Activated CD4-positive, alpha-beta T cell treated with anti-CD3 and anti-CD28 coated beads for 48 hours (primary cell): ENCODE data around the gene ANKRD18B.
"Not testable (repeated sequence)": the region's sequence is repeated elsewhere in the genome, so short reads cannot be mapped to it uniquely, and the experiment has no call there.

Source experiments
- DNase-seq: peaks from one replicate; pipeline ENCODE4 v3.0.0-alpha.2; 2020

The ANKRD18B gene

DNA sequence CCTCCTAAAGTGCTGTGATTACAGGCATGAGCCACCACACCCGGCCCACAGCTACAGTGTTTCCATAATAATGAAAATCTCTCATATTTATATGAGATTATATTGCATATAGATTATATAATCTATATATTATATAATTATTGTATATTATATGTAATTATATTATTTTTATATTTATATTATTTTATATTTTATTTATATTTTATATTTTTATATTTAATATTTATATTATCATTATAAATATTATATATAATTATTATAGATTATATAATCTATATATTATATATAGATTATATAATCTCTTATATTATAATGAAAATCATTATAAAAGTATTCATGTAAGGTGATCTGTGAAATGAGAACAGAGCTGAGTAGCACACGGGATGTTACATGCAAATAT, 11.5 kb downstream of the ANKRD18B start:
- DNase-seq: no peak

DNA sequence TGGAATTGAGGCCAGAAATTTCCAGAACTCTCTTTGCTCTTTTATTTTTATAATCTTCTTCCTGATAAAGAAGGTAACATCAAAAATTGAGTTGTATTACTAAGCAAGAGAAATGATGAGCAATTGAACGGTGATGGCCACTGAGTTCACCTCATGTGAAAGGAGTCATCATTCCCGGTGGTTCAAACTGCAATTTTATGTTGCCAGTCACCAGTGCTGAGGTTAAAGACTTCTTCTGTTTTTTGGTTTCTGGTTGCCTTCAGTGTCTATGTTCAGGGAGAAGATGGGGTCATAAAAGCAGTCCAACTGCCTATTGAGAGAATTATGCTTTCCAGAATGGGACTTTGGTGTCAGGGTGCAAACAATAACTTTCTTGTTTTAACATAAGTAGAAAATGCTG, 19.4 kb downstream of the ANKRD18B start:
- not testable (repeated sequence) for DNase-seq

DNA sequence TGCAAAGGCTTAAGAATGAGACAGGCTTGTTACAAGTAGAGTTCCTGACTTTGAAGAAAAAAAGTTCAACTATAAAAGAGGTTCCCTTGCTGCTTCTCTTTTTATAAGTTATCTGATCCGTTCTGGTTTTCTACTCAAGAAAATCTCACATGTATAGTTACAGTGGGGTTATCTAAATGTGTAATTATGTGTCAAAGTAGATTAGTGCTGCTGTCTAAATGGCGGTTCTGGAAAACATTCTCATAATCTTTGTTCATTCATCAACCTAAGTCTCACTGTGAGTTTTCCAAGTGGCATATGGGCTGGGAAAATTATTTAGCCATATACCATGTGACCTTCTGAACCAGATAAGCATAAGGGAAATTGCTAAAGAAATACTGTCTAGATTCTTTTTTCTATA, 21.7 kb downstream of the ANKRD18B start:
- DNase-seq: not testable (repeated sequence)

DNA sequence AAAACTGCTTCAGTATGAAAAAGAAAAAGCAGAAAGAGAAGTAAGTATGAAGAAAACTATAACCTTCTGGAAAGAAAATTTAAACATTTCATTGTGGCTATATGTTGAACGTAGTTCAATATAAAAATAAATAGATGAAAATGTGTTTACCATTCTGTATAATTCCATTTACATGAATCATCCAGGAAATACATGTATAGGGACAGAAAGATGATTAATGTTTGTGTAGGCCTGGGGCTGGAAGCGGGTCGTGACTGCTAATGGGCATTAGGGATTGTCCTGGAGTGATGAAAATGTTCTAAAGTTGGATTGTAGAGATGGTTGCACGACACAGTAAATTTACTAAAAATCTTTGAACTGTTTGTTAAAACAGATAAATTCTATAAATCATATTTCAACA, 24.8 kb downstream of the ANKRD18B start:
- DNase-seq: not testable (repeated sequence)

DNA sequence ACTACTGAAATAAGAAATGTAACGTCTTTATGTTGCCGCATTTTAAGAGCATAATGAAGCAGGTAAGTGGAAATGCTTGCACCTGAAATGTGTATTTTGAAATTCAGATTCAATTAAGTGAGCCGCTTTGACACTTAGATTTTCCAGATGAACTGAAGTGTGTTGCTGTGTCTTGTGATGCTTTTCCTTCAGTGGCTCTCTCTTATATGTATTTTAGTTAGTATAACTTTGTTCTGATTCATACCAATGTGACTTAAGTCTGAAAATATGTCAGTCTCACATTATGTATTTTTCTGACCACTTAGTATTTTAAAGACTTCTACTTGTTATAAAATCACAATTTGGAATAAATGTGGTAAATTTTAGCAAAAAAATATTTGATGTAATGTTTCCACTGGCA, 25.4 kb downstream of the ANKRD18B start:
- not testable (repeated sequence) for DNase-seq

DNA sequence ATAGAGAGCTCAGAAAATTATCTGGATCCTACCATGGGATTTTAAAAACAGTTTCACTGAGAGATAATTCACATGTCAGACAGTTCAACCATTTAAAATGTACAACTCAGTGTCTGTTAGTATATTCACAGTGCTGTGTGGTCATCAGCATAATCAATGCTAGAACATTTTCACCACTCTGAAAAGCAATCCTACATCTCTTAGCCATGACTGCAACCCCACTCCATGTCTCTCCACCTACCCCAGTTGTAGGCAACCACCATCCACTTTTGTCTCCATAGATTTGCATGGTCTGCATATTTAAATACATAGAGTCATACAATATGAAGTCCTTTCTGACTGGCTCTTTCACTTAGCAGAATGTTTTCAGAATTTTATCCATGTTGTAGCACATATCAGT, 27.1 kb downstream of the ANKRD18B start:
- not testable (repeated sequence) for DNase-seq

DNA sequence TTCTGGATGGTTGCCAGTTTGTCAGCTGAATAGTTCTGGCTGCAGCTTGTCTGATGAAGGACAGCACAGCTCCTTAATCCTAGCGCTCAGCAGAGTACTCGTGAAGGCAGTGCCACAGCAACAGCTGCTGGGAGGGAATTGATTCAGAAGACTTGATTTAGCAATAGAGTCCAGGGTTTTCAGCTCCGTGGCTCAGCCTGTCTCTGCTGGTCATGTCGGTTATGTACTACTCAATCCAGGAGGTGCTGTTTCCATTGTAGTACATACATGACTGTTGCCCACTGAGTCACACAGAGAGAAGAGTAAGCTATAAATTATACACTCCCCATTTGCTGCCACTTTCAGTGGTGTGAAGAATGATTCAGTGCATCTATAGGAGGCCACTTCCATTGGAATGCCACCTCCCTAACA, 28.3 kb downstream of the ANKRD18B start:
- peak; percentile 11 for DNase-seq

DNA sequence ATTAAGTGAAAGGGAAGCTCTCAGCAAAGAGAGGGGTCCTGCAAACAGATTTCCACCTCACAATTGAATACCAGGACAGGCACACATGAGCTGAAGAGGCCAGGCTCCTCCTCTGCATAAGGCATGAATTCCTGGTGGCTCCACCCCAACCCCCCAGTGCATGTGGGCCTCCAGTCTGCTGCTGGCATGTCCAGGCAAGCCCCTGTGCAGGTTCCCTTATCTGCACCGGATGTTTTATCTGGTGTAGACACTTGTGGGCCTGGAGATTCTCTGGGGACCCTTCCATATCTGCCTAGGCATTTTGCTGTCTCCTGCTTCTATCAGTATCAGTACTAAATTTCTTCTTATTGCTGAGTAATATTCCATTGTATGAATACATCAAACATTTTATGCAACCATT, 36.2 kb downstream of the ANKRD18B start:
- not testable (repeated sequence) for DNase-seq

DNA sequence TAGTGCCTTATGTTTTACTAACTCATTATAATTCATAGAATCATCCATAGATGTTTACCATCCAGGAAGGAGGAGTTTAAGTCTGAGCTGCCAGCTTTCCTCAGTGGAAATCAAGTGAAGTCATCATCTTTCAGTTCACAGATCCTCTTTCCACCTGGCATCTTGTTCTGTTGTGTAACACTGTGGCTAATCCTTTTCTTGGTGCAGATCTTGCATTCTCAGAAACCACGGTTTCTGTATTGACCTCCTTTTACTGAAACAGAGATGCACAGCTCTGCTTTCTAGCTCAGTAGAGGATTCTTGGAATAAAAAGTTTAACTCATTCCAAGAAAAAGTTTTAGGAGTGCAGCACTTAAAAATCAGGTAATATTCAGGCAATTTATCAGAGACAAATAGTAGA, 38.1 kb downstream of the ANKRD18B start:
- not testable (repeated sequence) for DNase-seq

DNA sequence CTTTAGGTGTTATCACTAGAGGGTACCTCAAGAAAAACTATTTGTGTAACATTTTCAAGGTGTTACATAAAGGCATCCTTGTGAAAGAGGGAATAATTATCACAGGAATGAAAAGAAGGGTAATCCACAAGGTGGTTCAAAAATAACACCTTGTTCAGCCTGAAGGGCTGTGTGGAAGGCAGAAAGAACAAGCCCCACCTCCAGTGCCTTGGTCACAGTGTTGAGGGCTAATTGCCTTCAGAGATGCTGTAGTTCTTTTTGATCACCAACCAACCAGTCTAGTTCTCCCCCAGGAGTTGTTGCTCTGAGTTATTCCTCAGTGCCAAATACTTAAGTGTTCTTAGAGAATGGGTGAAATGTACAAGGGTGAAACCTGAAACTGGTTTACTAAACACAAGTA, 43.7 kb downstream of the ANKRD18B start:
- DNase-seq: not testable (repeated sequence)

DNA sequence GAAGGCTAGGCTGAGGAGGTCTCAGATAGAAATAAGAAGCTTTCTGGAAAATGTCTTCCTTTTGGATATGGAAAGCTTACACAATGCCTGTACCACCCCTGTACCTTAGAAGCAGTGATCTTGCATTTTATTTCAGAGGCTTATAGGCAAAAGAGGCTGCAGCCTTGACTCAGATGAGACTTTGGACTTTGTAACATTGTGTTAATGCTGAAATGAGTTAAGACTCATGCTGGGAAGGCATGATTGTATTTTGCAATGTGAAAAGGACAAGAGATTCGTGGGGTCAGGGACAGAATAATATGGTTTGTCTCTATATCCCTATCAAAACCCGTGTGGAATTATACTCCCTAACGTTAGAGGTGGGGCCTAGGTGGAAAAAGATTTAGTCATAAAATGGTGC, 53.7 kb downstream of the ANKRD18B start:
- not testable (repeated sequence) for DNase-seq

DNA sequence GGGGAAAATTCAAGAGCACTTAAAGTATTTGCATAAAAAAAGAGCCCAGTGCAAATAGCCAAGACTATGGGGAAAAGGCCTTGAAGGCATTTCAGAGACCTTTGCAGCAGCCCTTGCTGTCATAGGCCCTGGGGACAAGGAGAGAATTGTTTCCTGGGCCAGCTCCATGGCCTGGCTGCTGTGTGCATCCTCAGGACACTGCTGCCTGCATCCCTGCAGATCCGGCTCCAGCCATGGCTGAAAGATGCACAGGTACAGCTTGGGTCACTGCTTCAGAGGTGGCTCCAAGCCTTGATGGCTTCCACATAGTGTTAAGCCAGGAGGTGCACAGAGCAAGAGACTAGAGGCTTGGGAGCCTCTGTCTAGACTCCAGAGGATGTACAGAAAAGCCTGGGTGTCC, 55.9 kb downstream of the ANKRD18B start:
- not testable (repeated sequence) for DNase-seq

DNA sequence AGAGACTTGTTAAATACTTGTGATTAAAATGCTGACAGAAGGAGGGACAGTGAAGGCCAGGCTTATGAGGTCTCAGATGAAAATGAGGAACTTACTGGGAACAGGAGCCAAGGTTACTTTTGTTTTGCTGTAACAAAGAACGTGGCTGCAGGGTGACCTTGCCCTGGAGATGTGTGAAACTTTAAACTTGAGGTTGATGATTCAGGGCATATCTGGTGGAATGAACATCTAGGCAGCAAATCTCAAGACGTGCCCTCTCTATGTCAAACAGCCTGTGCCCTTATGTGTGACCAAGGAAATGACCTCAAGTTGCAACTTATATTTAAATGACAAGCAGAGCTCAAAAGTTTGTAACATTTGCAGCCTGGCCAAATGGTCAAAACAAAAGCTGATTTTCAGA, 58.6 kb downstream of the ANKRD18B start:
- not testable (repeated sequence) for DNase-seq

DNA sequence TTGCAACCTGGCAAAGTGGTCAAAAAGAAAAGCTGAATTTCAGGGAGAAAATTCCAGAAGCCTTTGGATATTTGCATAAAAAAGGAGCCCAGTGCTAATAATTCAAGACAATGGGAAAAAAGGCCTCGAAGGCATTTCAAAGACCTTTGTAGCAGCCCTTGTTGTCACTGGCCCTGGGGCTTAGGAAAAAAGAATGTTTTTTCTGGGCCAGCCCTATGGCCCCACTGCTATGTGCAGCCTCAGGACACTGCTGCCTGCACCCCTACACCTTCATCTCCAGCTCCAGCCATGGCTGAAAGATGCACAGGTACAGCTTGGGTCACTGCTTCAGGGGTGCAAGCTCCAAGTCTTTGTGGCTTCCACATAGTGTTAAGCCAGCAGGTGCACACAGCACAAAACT, 62.1 kb downstream of the ANKRD18B start:
- not testable (repeated sequence) for DNase-seq

DNA sequence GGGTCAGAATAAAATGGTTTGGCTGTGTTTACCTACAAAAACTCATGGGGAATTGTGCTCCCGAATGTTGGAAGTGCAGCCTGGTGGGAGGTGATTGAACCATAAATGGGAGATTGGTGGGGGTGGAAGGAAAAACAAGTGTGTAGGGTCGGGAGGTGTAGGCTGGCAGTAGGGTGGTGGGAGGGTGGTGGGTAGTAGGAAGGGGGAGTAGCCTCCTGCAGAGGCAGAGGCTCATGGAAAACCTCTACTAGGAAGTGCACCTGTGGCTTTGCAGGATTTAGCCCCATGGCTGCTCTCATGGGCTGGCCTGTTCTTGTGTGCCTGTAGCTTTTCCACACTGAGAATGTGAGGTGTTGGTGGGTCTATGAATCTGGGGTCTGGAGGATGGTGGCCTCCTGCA, 63.7 kb downstream of the ANKRD18B start:
- not testable (repeated sequence) for DNase-seq

DNA sequence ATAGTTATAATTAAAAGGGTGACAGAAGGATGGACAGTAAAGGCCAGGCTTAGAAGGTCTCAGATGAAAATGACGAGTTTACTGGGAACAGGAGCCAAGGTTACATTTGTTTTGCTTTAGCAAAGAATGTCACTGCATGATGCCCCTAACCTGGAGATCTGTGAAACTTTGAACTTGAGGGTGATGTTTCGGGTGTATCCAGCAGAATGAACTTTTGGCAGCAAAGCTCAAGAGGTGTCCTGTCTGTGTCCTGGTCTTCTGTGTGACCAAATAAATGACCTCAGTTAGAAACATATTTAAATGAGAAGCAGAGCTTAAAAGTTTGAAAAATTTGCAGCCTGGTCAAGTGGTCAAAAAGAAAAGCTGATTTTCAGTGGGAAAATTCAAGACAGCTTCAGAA, 64.8 kb downstream of the ANKRD18B start:
- DNase-seq: not testable (repeated sequence)

DNA sequence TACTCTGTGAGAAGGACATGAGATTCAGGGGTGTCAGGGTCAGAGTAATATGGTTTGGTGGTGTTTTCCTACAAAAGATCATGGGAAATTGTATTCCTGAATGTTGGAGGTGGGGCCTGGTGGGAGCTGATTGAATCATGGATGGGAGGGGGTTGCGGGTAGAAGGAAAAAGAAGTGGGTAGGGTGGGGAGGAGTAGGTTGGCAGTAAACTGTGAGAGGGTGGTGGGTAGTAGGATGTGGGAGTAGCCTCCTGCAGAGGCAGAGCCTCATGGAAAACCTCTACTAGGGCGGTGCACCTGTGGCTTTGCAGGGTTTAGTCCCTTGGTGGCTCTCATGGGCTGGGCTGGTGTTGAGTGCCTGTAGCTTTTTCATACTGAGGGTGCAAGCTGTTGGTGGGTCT, 66.8 kb downstream of the ANKRD18B start:
- DNase-seq: not testable (repeated sequence)

DNA sequence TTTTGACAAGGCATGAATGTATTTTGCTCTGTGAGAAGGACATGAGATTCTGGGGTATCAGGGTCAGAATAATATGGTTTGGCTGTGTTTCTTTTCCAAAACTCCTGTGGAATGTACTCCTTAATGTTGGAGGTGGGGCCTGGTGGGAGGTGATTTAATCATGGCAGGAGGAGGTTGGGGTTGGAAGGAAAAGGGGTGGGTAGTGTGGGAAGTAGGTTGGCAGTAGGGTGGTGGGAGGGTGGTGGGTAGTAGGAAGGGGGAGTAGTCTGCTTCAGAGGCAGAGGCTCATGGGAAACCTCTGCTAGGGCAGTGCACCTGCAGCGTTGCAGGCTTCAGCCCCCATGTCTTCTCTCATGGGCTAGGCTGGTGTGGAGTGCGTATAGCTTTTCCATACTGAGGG, 72.9 kb downstream of the ANKRD18B start:
- DNase-seq: not testable (repeated sequence)

DNA sequence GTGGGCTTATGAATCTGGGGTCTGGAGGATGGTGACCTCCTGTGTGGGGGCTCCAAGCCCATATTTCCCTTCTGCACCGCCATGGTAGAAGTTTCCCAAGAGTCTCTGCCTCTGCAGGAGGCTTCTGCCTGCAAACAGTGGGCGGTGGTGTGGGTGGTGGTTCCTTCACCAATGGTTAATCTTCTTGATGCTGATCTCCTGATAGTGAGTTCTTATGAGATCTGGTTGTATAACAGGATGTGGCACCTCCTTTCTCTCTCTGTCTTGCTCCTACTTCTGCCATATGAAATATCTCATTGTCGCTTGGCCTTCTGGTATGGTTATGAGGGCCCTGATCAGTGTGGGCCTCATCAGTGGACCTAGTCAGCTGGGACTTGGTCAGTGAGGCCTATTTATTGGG, 73.3 kb downstream of the ANKRD18B start:
- DNase-seq: peak; percentile 9

DNA sequence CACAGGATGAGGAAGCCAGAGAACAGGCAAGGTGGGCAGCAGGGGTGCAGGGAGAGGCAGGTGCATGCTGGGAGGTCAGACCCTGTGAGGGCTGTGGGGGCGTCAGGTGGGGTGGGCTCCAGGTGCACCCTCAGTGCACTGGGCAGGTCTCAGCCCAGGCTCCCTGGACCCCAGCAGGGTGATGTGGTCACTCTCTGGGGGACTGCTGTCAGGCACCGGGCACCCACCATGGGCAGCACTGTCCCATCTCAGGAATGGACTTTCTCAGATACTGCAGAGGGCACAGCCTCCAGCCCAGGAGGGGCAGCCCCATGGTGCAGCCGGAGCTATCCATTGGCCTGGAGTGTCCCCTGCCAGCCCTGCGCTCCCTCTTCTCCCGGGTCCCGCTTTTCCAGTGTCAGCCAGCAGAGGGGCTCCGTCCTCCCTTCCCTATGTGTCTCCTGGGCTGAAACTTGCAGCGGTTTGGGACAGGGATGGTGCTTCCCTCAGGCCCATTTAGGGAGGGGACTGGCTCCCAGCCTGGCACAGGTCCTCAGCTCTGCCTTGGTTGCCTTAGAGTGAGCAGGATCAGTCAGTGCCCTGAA, 74.8 kb downstream of the ANKRD18B start:
- DNase-seq: not testable (repeated sequence)

DNA sequence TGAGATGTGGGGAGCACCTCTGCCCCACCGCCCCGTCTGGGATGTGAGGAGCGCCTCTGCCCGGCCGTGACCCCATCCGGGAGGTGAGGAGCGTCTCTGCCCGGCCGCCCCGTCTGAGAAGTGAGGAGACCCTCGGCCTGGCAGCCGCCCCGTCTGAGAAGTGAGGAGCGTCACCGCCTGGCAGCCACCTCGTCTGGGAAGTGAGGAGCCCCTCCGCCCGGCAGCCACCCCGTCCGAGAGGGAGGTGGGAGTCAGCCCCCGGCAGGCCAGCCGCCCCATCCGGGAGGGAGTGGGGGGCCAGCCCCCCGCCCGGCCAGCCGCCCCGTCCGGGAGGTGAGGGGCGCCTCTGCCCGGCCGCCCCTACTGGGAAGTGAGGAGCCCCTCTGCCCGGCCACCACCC, 76.9 kb downstream of the ANKRD18B start:
- DNase-seq: not testable (repeated sequence)

DNA sequence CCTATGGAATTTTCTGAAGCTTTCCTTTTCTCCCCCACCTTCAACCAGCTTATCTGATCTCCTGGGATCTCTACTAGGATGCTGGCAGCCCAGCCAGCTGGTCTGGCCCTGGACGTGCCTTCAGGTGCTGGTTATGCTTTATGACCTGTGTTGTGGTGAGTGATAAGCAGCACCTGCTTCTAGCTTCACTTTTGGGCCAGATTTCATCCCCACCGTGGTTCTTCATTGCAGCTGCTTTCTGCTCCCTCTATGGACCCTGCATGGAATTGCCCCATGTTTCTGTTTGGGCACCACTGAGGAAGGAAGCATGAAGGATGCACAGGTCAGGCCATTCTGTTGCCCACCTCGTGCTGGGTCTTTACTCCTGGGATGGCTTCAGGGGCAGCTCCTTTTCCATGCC, 80.2 kb downstream of the ANKRD18B start:
- DNase-seq: not testable (repeated sequence)

DNA sequence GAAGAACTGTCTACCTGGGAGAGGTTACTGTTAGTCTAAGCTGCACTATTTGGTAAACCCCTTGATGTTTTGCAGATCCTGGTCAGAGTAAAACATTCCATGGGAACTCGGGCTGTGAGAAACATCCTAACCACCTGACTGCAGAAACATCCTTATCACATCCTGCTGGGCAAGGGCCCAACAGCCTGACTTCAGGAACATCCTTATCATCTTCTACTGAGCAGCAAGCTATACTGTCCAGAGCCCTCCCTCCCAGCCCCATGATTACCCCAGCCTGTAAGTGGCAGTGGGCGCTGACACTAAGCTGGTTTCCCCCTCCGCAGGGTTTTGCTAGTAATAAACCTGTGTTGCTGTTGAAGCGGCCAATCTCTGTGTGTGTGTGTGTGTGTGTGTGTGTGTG, 80.9 kb downstream of the ANKRD18B start:
- DNase-seq: not testable (repeated sequence)

DNA sequence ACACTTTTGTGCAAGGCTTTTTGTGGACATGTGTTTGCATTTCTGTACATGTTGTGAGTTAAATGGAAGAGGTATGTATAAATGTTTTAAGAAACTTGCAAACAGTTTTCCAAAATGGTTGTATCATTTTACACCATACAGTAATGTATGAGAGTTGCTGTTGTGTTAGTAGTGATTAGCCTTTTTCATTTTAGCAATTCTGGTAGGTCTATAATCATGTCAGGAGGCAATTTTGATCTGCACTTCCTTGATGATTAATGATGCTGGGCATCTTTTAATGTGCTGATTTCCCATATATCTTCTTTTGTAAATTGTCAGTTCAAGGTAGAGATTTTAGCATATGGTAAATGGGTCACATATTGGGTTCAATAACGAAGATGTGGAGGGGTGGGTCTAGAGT, 87.3 kb downstream of the ANKRD18B start:
- no peak for DNase-seq

DNA sequence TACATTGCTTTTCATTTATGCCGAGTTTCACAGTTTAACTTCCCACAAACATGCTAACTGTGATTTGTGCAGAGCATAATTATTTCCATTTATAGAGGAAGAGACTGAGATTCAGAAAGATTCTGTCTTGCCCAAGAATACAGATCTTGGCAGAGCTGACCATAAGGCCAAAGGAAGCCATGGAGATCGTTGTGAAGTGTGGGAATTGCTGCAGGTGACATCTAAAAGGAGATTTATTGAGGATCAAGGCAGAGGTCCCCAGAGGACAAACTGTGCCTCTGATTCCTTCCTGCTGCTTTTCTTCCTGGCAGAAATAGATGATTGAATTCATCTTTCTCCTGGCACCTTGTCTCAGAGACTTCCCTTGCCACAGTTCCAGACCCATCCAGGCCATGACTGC, 88.4 kb downstream of the ANKRD18B start:
- DNase-seq: not testable (repeated sequence)
